ENCODE results near the gene SH3RF1.

SH3RF1 gene

GRCh38 chr4:169275180-169275579 is 4.4 kb upstream of the SH3RF1 start:
- DNase-seq (ENCODE audit: low read depth) = no peak

GRCh38 chr4:169274033-169274432 is 3.3 kb upstream of the SH3RF1 start:
- no peak for DNase-seq (ENCODE audit: low read depth)

GRCh38 chr4:169272265-169272886 is 1.6 kb upstream of the SH3RF1 start:
- DNase-seq (ENCODE audit: low read depth) = no peak

GRCh38 chr4:169271692-169272007 is 894 bp upstream of the SH3RF1 start:
- no peak for DNase-seq (ENCODE audit: low read depth)

- no peak for DNase-seq (ENCODE audit: low read depth)
Observed at GRCh38 chr4:169269916-169270809, 593 bp downstream of the SH3RF1 start.

- no peak for DNase-seq (ENCODE audit: low read depth)
Observed at GRCh38 chr4:169268951-169269760, 1.6 kb downstream of the SH3RF1 start.

- DNase-seq (ENCODE audit: low read depth) = no peak
Observed at GRCh38 chr4:169267070-169267469, 3.7 kb downstream of the SH3RF1 start.

GRCh38 chr4:169266661-169267060 is 4.1 kb downstream of the SH3RF1 start:
- DNase-seq (ENCODE audit: low read depth) = no peak

GRCh38 chr4:169266081-169266480 is 4.7 kb downstream of the SH3RF1 start:
- DNase-seq (ENCODE audit: low read depth) = no peak

GRCh38 chr4:169263791-169264392 is 6.9 kb downstream of the SH3RF1 start:
- DNase-seq (ENCODE audit: low read depth) = no peak

- DNase-seq (ENCODE audit: low read depth) = no peak
Observed at GRCh38 chr4:169260217-169260866, 10.4 kb downstream of the SH3RF1 start.

GRCh38 chr4:169259271-169259670 is 11.5 kb downstream of the SH3RF1 start:
- no peak for DNase-seq (ENCODE audit: low read depth)

GRCh38 chr4:169258141-169258540 is 12.6 kb downstream of the SH3RF1 start:
- DNase-seq (ENCODE audit: low read depth) = no peak

GRCh38 chr4:169256856-169257761 is 13.6 kb downstream of the SH3RF1 start:
- DNase-seq (ENCODE audit: low read depth) = no peak

- no peak for DNase-seq (ENCODE audit: low read depth)
Observed at GRCh38 chr4:169256101-169256612, 14.6 kb downstream of the SH3RF1 start.

- no peak for DNase-seq (ENCODE audit: low read depth)
Observed at GRCh38 chr4:169254546-169254983, 16.2 kb downstream of the SH3RF1 start.

GRCh38 chr4:169253904-169254303 is 16.9 kb downstream of the SH3RF1 start:
- no peak for DNase-seq (ENCODE audit: low read depth)

- no peak for DNase-seq (ENCODE audit: low read depth)
Observed at GRCh38 chr4:169253113-169253671, 17.6 kb downstream of the SH3RF1 start.

- DNase-seq (ENCODE audit: low read depth) = no peak
Observed at GRCh38 chr4:169252339-169253112, 18.2 kb downstream of the SH3RF1 start.
